ENCODE data around the gene BMAL2.

BMAL2 gene, protein sequence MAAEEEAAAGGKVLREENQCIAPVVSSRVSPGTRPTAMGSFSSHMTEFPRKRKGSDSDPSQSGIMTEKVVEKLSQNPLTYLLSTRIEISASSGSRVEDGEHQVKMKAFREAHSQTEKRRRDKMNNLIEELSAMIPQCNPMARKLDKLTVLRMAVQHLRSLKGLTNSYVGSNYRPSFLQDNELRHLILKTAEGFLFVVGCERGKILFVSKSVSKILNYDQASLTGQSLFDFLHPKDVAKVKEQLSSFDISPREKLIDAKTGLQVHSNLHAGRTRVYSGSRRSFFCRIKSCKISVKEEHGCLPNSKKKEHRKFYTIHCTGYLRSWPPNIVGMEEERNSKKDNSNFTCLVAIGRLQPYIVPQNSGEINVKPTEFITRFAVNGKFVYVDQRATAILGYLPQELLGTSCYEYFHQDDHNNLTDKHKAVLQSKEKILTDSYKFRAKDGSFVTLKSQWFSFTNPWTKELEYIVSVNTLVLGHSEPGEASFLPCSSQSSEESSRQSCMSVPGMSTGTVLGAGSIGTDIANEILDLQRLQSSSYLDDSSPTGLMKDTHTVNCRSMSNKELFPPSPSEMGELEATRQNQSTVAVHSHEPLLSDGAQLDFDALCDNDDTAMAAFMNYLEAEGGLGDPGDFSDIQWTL

GRCh38 chr12:27332714-27333402 is at the start of gene BMAL2:
TSS of gene BMAL2 (plus strand) at chr12:27332836. CDS start at chr12:27333073, 237 bp downstream.
- DNase-seq (ENCODE audit: low read depth) = no peak

- no peak for DNase-seq (ENCODE audit: low read depth)
These were observed 48.6 kb upstream of the BMAL2 start for GRCh38 chr12:27284021-27284420.

DNA sequence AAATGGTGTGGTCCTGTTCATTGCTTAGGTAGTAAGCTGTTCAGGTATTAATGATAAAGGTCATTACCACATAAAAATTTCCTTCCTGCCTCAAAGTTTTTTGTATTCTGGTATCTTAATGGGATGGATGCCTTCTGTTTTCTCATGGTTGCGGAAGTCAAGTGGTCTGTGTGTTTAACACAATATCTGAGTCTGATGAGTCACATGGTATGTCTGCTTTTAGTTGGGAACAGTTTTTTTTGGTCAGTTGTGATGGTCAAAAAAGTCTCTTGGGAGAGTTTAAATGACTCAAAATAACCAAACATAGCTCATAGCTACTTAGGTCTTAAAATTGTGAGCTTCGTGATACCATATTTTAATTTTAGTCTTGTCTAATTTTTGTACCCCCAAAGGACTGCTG is 47.9 kb upstream of the BMAL2 start:
- peak; percentile 78 for DNase-seq (ENCODE audit: low read depth)

DNA sequence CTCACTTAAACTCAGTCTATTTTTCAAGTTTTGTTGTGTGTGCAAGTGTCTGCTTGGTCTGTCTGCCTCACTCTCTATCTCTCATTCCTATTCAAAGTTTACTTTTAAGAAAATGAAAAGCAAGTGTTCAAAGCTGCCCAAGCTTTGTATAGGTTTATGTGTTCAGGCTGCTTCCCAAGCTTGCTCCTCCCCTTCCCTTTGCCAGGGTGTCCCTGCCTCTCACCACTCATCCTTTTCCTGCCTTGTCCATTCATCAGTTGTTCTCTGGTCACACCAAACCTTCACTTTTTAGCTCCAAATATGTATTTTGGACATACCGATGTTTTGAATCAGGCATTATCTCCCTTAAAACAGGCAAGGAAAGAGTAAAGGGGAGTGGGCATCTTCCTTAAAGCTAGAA is 47.2 kb upstream of the BMAL2 start:
- no peak for DNase-seq (ENCODE audit: low read depth)

DNA sequence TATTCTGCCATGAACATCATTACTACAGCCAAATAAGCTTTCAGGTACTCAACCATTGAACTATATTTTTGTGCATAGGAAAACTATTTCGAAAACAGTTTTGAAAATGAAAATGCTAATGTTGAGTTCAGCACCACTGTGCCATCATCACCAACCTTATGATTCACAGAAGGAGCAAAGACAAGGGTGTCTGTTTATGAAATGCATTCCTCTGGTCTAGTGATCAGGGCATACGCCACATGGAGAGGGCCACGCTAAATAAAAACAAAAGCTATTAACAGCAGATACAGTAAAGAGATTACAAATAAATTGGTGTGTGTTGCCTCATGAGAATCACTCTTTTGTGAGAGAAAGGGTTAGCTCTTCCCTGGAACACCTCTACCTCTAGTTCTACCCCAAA is 43.2 kb upstream of the BMAL2 start:
- no peak for DNase-seq (ENCODE audit: low read depth)

- no peak for DNase-seq (ENCODE audit: low read depth)
These were observed 42.0 kb upstream of the BMAL2 start for GRCh38 chr12:27290501-27291168.

GRCh38 chr12:27291862-27292261 is 40.8 kb upstream of the BMAL2 start:
- no peak for DNase-seq (ENCODE audit: low read depth)

GRCh38 chr12:27292718-27293117 is 39.9 kb upstream of the BMAL2 start:
- DNase-seq (ENCODE audit: low read depth) = no peak

- DNase-seq (ENCODE audit: low read depth) = peak; percentile 33
These were observed 39.2 kb upstream of the BMAL2 start for GRCh38 chr12:27293463-27293862.

- DNase-seq (ENCODE audit: low read depth) = no peak
These were observed 36.0 kb upstream of the BMAL2 start for GRCh38 chr12:27296674-27297073.

DNA sequence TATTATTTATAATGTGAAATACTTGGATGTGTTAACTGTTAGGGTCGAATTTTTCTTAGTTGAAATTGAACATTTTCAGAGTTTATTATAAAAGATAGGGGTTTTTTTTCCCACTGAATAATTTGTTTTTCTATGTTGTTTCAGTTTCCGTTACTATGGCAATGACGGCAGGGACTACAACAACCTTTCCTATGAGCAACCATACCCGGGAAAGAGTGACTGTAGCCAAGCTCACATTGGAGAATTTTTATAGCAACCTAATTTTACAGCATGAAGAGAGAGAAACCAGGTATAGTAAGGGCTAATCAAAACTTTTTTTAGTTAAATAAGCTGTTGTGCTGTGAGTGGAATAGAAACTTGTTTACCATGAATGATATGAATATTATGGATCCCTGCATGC is 35.1 kb upstream of the BMAL2 start:
- peak; percentile 32 for DNase-seq (ENCODE audit: low read depth)

GRCh38 chr12:27299102-27299501 is 33.5 kb upstream of the BMAL2 start:
- no peak for DNase-seq (ENCODE audit: low read depth)

GRCh38 chr12:27300226-27300625 is 32.4 kb upstream of the BMAL2 start:
- DNase-seq (ENCODE audit: low read depth) = no peak

DNA sequence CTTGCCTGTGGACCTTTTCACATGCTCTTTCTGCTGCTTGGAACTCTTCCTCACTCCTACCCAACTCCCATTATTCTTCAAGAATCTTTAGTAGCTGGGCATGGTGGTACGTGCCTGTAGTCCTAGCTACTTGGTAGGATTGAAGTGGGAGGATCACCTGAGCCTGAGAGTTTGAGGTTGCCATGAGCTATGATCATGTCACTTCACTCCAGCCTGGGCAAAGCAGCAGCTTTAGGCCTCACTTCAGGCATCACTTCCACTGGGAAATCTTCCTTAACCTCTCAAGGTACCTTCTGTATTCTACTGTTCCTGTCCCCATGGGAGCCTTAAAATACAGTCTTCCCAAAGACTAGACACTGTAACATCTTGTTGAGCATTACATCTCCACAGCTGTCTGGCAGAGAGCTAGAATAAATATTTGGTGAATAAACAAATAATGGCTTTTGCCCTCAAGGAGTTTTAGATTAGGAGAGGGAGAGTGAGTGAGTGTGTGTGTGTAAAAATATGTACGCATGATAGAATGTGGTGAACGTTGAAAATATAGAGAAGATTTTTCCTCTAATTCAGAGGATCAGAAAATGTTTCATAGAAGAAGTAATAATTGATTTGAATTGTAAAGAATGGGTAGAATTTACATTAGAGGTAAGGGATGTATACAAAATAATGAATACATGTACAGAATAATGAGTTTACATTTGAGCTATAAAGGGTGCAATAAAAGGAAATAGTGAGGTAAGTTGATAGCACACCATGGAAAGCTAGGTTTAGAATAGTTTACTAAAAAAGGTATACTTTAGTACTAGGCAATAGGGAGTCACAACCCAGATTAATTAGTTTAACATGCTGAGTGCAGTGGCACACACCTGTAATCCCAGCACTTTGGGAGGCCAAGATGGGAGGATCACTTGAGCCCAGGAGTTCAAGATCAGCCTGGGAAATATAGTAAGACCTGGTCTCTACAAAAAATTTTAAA is 29.2 kb upstream of the BMAL2 start:
- DNase-seq (ENCODE audit: low read depth) = no peak

- no peak for DNase-seq (ENCODE audit: low read depth)
These were observed 27.8 kb upstream of the BMAL2 start for GRCh38 chr12:27304856-27305255.

- peak; percentile 37 for DNase-seq (ENCODE audit: low read depth)
These were observed 26.8 kb upstream of the BMAL2 start for GRCh38 chr12:27305673-27306456.

DNA sequence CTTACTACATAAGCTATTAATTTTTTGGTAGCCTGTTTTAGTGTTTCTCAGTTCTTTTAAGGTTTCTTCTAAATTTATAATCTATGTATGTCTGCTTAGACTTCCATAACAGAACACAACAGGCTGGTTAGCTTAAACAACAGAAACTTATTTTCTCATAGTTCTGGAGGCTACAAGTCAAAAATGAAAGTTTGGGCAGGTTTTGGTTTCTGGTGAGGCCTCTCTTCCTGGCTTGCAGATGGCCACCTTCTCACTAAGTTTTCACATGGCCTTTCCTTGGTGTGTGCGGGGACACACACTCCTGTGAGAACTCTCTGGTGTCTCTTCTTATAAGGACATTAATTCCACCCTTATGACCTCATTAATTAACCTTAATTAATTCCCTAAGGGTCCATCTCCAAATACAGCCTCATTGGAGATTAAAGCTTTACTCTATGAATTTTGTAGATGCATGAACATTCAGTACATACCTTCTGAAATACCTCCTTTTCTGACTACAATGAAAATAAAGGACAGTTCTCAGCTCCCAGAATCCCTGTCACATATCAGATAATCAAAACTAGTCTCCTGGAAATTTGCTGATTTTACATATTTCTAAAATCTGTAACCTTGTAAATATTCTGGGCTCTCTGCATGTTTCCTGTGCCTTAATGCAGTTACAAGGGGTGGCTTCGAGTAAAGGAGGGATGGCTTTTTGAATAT is 23.2 kb upstream of the BMAL2 start:
- DNase-seq (ENCODE audit: low read depth) = no peak

GRCh38 chr12:27309995-27310315 is 22.7 kb upstream of the BMAL2 start:
- DNase-seq (ENCODE audit: low read depth) = no peak

GRCh38 chr12:27316947-27317346 is 15.7 kb upstream of the BMAL2 start:
- no peak for DNase-seq (ENCODE audit: low read depth)

GRCh38 chr12:27319409-27319808 is 13.2 kb upstream of the BMAL2 start:
- no peak for DNase-seq (ENCODE audit: low read depth)
